H9 (cell line): ENCODE results near the gene PROCR. TPM values are rescaled to one million over a fixed set of nuclear protein-coding genes. Genes with fewer than 3 reads are reported as not detected.

Experiments used
- DNase-seq: peaks from one replicate; pipeline ENCODE4 v3.0.0-alpha.2; 2017
- H2AFZ ChIP-seq: one replicate; pipeline ENCODE4 v1.6.1; 2013; ENCODE audit warnings: mild to moderate bottlenecking, low read length, control low read depth, moderate library complexity
- H2AK5ac ChIP-seq: 2 replicates; pipeline ENCODE4 v1.6.1; 2013; ENCODE audit warnings: low read length, control low read depth, mixed read lengths; ENCODE audit not compliant: insufficient read length
- H2BK120ac ChIP-seq: one replicate; pipeline ENCODE4 v1.6.1; 2013; ENCODE audit warnings: low read depth, mild to moderate bottlenecking, low read length, control low read depth, inconsistent platforms; ENCODE audit not compliant: poor library complexity, severe bottlenecking
- H2BK12ac ChIP-seq: 2 replicates; pipeline ENCODE4 v1.6.1; 2013; ENCODE audit warnings: low read length, control low read depth, mixed read lengths, low read depth; ENCODE audit not compliant: insufficient read length
- H2BK15ac ChIP-seq: 2 replicates; pipeline ENCODE4 v1.6.1; 2013; ENCODE audit warnings: low read depth, low read length, control low read depth
- H2BK20ac ChIP-seq: one replicate; pipeline ENCODE4 v1.6.1; 2013; ENCODE audit warnings: low read depth, mild to moderate bottlenecking, low read length, control low read depth, inconsistent platforms; ENCODE audit not compliant: poor library complexity, severe bottlenecking
- H2BK5ac ChIP-seq: 2 replicates; pipeline ENCODE4 v1.6.1; 2013; ENCODE audit warnings: low read length, control low read depth, mixed read lengths; ENCODE audit not compliant: insufficient read length
- H3K14ac ChIP-seq: 2 replicates; pipeline ENCODE4 v1.6.1; 2013; ENCODE audit warnings: low read length, control low read depth; ENCODE audit not compliant: insufficient read depth
- H3K18ac ChIP-seq: 2 replicates; pipeline ENCODE4 v1.6.1; 2013; ENCODE audit warnings: low read depth, mild to moderate bottlenecking, mixed read lengths, low read length, control low read depth; ENCODE audit not compliant: insufficient read length
- H3K23ac ChIP-seq: 2 replicates; pipeline ENCODE4 v1.6.1; 2013; ENCODE audit warnings: low read length, control low read depth, mixed read lengths, low read depth; ENCODE audit not compliant: insufficient read length
- H3K23me2 ChIP-seq: 2 replicates; pipeline ENCODE4 v1.6.1; 2013; ENCODE audit warnings: low read depth, mild to moderate bottlenecking, mixed read lengths, low read length, control low read depth; ENCODE audit not compliant: insufficient read length, poor library complexity, severe bottlenecking
- H3K27ac ChIP-seq: 2 replicates; pipeline ENCODE4 v1.5.1; 2013; ENCODE audit warnings: low read length, control low read depth, mixed read lengths, low read depth; ENCODE audit not compliant: insufficient read length
- H3K27me3 ChIP-seq: 2 replicates; pipeline ENCODE4 v1.6.1; 2013; ENCODE audit warnings: low read length, control low read depth, inconsistent platforms; ENCODE audit not compliant: insufficient read depth
- H3K4ac ChIP-seq: 2 replicates; pipeline ENCODE4 v1.6.1; 2013; ENCODE audit warnings: low read depth, mild to moderate bottlenecking, control low read depth, inconsistent platforms, low read length, moderate library complexity
- H3K4me1 ChIP-seq: 2 replicates; pipeline ENCODE4 v1.6.1; 2013; ENCODE audit warnings: low read length, control low read depth, inconsistent platforms; ENCODE audit not compliant: insufficient read depth
- H3K4me2 ChIP-seq: 2 replicates; pipeline ENCODE4 v1.6.1; 2013; ENCODE audit warnings: low read length, control low read depth, mixed read lengths; ENCODE audit not compliant: insufficient read length, insufficient read depth
- H3K56ac ChIP-seq: 2 replicates; pipeline ENCODE4 v1.6.1; 2013; ENCODE audit warnings: low read depth, mild to moderate bottlenecking, mixed read lengths, low read length, control low read depth; ENCODE audit not compliant: insufficient read length
- H3K79me1 ChIP-seq: 2 replicates; pipeline ENCODE4 v1.6.1; 2013; ENCODE audit warnings: low read depth, mild to moderate bottlenecking, moderate library complexity, low read length, control low read depth, inconsistent platforms; ENCODE audit not compliant: insufficient read depth, poor library complexity, severe bottlenecking
- H3K79me2 ChIP-seq: 2 replicates; pipeline ENCODE4 v1.6.1; 2013; ENCODE audit warnings: low read length, control low read depth, inconsistent platforms; ENCODE audit not compliant: insufficient read depth
- H3K9ac ChIP-seq: 2 replicates; pipeline ENCODE4 v1.6.1; 2013; ENCODE audit warnings: low read length, control low read depth, mixed read lengths; ENCODE audit not compliant: insufficient read length; ENCODE audit errors: extremely low read depth
- H3K9me3 ChIP-seq: one replicate; pipeline ENCODE4 v1.6.1; 2013; ENCODE audit warnings: low read depth, low read length, inconsistent platforms; ENCODE audit not compliant: control insufficient read depth
- H3T11ph ChIP-seq: one replicate; pipeline ENCODE4 v1.6.1; 2013; ENCODE audit warnings: mild to moderate bottlenecking, low read length, control low read depth, inconsistent platforms
- H4K20me1 ChIP-seq: one replicate; pipeline ENCODE4 v1.6.1; 2013; ENCODE audit not compliant: control insufficient read depth, insufficient read length, insufficient read depth
- H4K5ac ChIP-seq: 2 replicates; pipeline ENCODE4 v1.6.1; 2013; ENCODE audit warnings: low read depth, mild to moderate bottlenecking, mixed read lengths, low read length, control low read depth; ENCODE audit not compliant: insufficient read length
- H4K8ac ChIP-seq: replicated peaks from 2 replicates; pipeline ENCODE4 v1.6.1; 2013; ENCODE audit warnings: low read length, control low read depth, mixed read lengths, low read depth; ENCODE audit not compliant: insufficient read length
- H4K91ac ChIP-seq: 2 replicates; pipeline ENCODE4 v1.6.1; 2013; ENCODE audit warnings: low read depth, mild to moderate bottlenecking, moderate library complexity, mixed read lengths, low read length, control low read depth; ENCODE audit not compliant: insufficient read length
- H3K27ac Mint-ChIP-seq, 3 experiments: 2 replicates in 2 of 3; 3 replicates in 1 of 3; pipeline ENCODE4 v1.8.0; 2020 to 2021; ENCODE audit warnings: mixed read lengths in 3 of 3, mild to moderate bottlenecking in 1 of 3, moderate library complexity in 1 of 3
- H3K27me3 Mint-ChIP-seq: 2 replicates; pipeline ENCODE4 v1.8.0; 2021; ENCODE audit warnings: low read depth, mild to moderate bottlenecking, moderate library complexity, mixed read lengths
- H3K36me3 Mint-ChIP-seq, 3 experiments: 2 replicates in 2 of 3; 3 replicates in 1 of 3; pipeline ENCODE4 v1.8.0; 2020 to 2021; ENCODE audit warnings: low read depth in 3 of 3, mixed read lengths in 3 of 3; ENCODE audit not compliant: insufficient read depth in 1 of 3
- H3K4me1 Mint-ChIP-seq, 2 experiments: 2 replicates each; pipeline ENCODE4 v1.8.0; 2020; ENCODE audit warnings: mixed read lengths in 2 of 2
- H3K4me3 Mint-ChIP-seq, 2 experiments: 2 replicates in 1 of 2; 3 replicates in 1 of 2; pipeline ENCODE4 v1.8.0; 2020 to 2021; ENCODE audit warnings: mild to moderate bottlenecking in 2 of 2, mixed read lengths in 2 of 2, moderate library complexity in 1 of 2
- H3K9me3 Mint-ChIP-seq, 2 experiments: 2 replicates in 1 of 2; 3 replicates in 1 of 2; pipeline ENCODE4 v1.8.0; 2020; ENCODE audit warnings: mild to moderate bottlenecking in 2 of 2, mixed read lengths in 2 of 2, moderate library complexity in 1 of 2
- WGBS: extraction: QIAGEN DNeasy Blood & Tissue Kit; methylation state at CpG from one replicate; pipeline ENCODE4 v1.1.7; 2013; ENCODE audit warnings: missing lambda C conversion rate, low lambda C conversion rate, mixed read lengths; ENCODE audit not compliant: insufficient read length; ENCODE audit errors: extremely low coverage; 5-methylcytosine and 5-hydroxymethylcytosine counted together
- total RNA-seq: library from RNA; stranded (reverse); gene quantifications from 2 replicates; pipeline ENCODE4 v1.2.1, GENCODE V29; 2021
- TF ChIP-seq, protein P1 (sequence below): fragments of 200-600 bp; sonication (generic); conservative IDR thresholded peaks from 3 replicates; pipeline ENCODE4 v1.8.0; 2021; ENCODE audit warnings: antibody characterized with exemption, mild to moderate bottlenecking

Gene PROCR
- total RNA-seq, 1 experiment from 2014 or later = 6.4 TPM

GRCh38 chr20:35179292-35180212 is 7.7 kb downstream of the PROCR start:
- Mint-ChIP-seq H3K36me3 (peaks cover 12 to 21% (median 16%) of the 10 kb centered on the region in 3 experiments), H3K27me3 (peaks cover 16% of the 10 kb centered on the region), H3K9me3 (no peaks in the 10 kb centered on the region), H3K4me1 (peaks cover 3 to 13% of the 10 kb centered on the region in 2 experiments), H3K27ac (no peak overlapping the region), H3K4me3 (no peak overlapping the region)
- no peak overlapping the region for H3K4ac ChIP-seq
- H2BK12ac ChIP-seq = no peak overlapping the region
- WGBS = no CpG with 5 or more reads among the region's 11 CpGs
- no peak overlapping the region for H2AFZ ChIP-seq
- H2BK20ac ChIP-seq = no peak overlapping the region
- H3K9me3 ChIP-seq = no peaks in the 10 kb centered on the region
- H3K27ac ChIP-seq = no peak overlapping the region
- H2BK120ac ChIP-seq = no peak overlapping the region
- no peaks in the 10 kb centered on the region for H3K79me1 ChIP-seq
- no peak overlapping the region for H3K23ac ChIP-seq
- TF ChIP-seq, protein P1, sequence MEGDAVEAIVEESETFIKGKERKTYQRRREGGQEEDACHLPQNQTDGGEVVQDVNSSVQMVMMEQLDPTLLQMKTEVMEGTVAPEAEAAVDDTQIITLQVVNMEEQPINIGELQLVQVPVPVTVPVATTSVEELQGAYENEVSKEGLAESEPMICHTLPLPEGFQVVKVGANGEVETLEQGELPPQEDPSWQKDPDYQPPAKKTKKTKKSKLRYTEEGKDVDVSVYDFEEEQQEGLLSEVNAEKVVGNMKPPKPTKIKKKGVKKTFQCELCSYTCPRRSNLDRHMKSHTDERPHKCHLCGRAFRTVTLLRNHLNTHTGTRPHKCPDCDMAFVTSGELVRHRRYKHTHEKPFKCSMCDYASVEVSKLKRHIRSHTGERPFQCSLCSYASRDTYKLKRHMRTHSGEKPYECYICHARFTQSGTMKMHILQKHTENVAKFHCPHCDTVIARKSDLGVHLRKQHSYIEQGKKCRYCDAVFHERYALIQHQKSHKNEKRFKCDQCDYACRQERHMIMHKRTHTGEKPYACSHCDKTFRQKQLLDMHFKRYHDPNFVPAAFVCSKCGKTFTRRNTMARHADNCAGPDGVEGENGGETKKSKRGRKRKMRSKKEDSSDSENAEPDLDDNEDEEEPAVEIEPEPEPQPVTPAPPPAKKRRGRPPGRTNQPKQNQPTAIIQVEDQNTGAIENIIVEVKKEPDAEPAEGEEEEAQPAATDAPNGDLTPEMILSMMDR = no peak
- H4K20me1 ChIP-seq = no peaks in the 10 kb centered on the region
- no peak for DNase-seq
- H3K56ac ChIP-seq = no peak overlapping the region
- no peaks in the 10 kb centered on the region for H3K79me2 ChIP-seq
- no peak overlapping the region for H3K18ac ChIP-seq
- no peak overlapping the region for H3K9ac ChIP-seq
- H2BK5ac ChIP-seq = no peak overlapping the region
- H2BK15ac ChIP-seq = no peak overlapping the region
- no peaks in the 10 kb centered on the region; the same call in 1 of the 2 replicates for H3K4me1 ChIP-seq
- H3K23me2 ChIP-seq = peaks cover 2% of the 10 kb centered on the region
- H4K5ac ChIP-seq = no peak overlapping the region
- H4K8ac ChIP-seq = no peak overlapping the region
- H2AK5ac ChIP-seq = no peak overlapping the region
- H3K4me2 ChIP-seq = no peak overlapping the region
- H4K91ac ChIP-seq = no peak overlapping the region
- no peak overlapping the region for H3K14ac ChIP-seq
- H3K27me3 ChIP-seq = no peaks in the 10 kb centered on the region
- no peak overlapping the region for H3T11ph ChIP-seq
